CD14-positive monocyte (primary cell): Measurements from ENCODE around the gene ZSCAN9. TPM values are rescaled to one million over a fixed set of nuclear protein-coding genes. Genes with fewer than 3 reads are reported as not detected.
A peak's percentile ranks its signal among the peaks of the same experiment; 100 is the strongest.

ENCODE experiments used
- DNase-seq, 3 donors: peaks; one replicate each; pipeline ENCODE4 v3.0.0-alpha.2; 2011 to 2022
- H2AFZ ChIP-seq: 2 replicates; pipeline ENCODE4 v1.6.0; 2012; ENCODE audit warnings: mild to moderate bottlenecking, low read depth, low read length, inconsistent platforms; ENCODE audit not compliant: insufficient read depth, poor library complexity, severe bottlenecking
- H3K27ac ChIP-seq, 2 donors: 1 replicate in 1 of 2; 2 replicates in 1 of 2; pipeline ENCODE4 v1.5.1; 2012 to 2013; ENCODE audit warnings: low read length in 2 of 2, control low read depth in 1 of 2, inconsistent platforms in 1 of 2, low read depth in 1 of 2, mild to moderate bottlenecking in 1 of 2
- H3K27me3 ChIP-seq, 2 donors: one replicate each; pipeline versions ENCODE4 v1.6.0 to v1.6.1; 2011 to 2013; ENCODE audit warnings: low read length in 2 of 2; ENCODE audit not compliant: control insufficient read depth in 2 of 2, insufficient read depth in 2 of 2
- H3K36me3 ChIP-seq, 2 donors: replicated peaks in 1 of 2; 1 replicate in 1 of 2; 2 replicates in 1 of 2; pipeline versions ENCODE4 v1.5.1 to v1.6.1; 2012 to 2013; ENCODE audit warnings: low read length in 2 of 2, control low read depth in 1 of 2, inconsistent platforms in 1 of 2, mild to moderate bottlenecking in 1 of 2; ENCODE audit not compliant: insufficient read depth in 2 of 2, control insufficient read depth in 1 of 2
- H3K4me1 ChIP-seq, 2 donors: 1 replicate in 1 of 2; 2 replicates in 1 of 2; pipeline versions ENCODE4 v1.5.1 to v1.6.1; 2012 to 2013; ENCODE audit warnings: low read length in 2 of 2, control low read depth in 1 of 2, inconsistent platforms in 1 of 2, mild to moderate bottlenecking in 1 of 2, moderate library complexity in 1 of 2; ENCODE audit not compliant: insufficient read depth in 2 of 2, control insufficient read depth in 1 of 2
- H3K4me2 ChIP-seq: replicated peaks from 2 replicates; pipeline ENCODE3; 2012; ENCODE audit warnings: low read length, moderate library complexity, mild to moderate bottlenecking; ENCODE audit not compliant: poor library complexity, severe bottlenecking; ENCODE audit errors: extremely low read depth
- H3K4me3 ChIP-seq, 3 experiments: fragments of 200-600 bp in 1 of 3; sonication (generic) in 1 of 3; replicated peaks in 1 of 3; 1 replicate in 2 of 3; 2 replicates in 1 of 3; pipeline ENCODE4 v1.5.1; 2011 to 2013; ENCODE audit warnings: low read length in 3 of 3, mild to moderate bottlenecking in 3 of 3, control low read depth in 2 of 3, low read depth in 2 of 3, inconsistent platforms in 1 of 3, moderate library complexity in 1 of 3
- H3K79me2 ChIP-seq: 2 replicates; pipeline ENCODE4 v1.6.0; 2012; ENCODE audit warnings: mild to moderate bottlenecking, control low read depth, inconsistent platforms, low read length, moderate library complexity; ENCODE audit not compliant: insufficient read depth
- H3K9ac ChIP-seq: 2 replicates; pipeline ENCODE4 v1.6.0; 2017; ENCODE audit warnings: low read length, mild to moderate bottlenecking; ENCODE audit not compliant: insufficient read depth, poor library complexity, severe bottlenecking
- H3K9me3 ChIP-seq, 2 donors: replicated peaks in 1 of 2; 1 replicate in 1 of 2; 2 replicates in 1 of 2; pipeline versions ENCODE4 v1.5.1 to v1.6.1; 2012 to 2013; ENCODE audit warnings: low read length in 2 of 2, control low read depth in 1 of 2; ENCODE audit not compliant: control insufficient read depth in 1 of 2, insufficient read depth in 1 of 2
- H4K20me1 ChIP-seq: 2 replicates; pipeline ENCODE4 v1.6.0; 2012; ENCODE audit warnings: mild to moderate bottlenecking, low read length, control low read depth, moderate library complexity; ENCODE audit not compliant: insufficient read depth
- H3K27ac Mint-ChIP-seq, 7 donors: one replicate each; pipeline ENCODE4 v1.8.0; 2020; ENCODE audit warnings: mild to moderate bottlenecking in 7 of 7, mixed read lengths in 7 of 7, moderate library complexity in 6 of 7, inconsistent platforms in 2 of 7
- H3K27me3 Mint-ChIP-seq, 3 donors: one replicate each; pipeline ENCODE4 v1.8.0; 2021 to 2022; ENCODE audit warnings: low read depth in 3 of 3, mild to moderate bottlenecking in 3 of 3, mixed read lengths in 3 of 3, moderate library complexity in 3 of 3, inconsistent platforms in 1 of 3
- H3K36me3 Mint-ChIP-seq, 2 donors: one replicate each; pipeline ENCODE4 v1.8.0; 2020; ENCODE audit warnings: mixed read lengths in 2 of 2, inconsistent platforms in 1 of 2, mild to moderate bottlenecking in 1 of 2
- H3K4me1 Mint-ChIP-seq: one replicate; pipeline ENCODE4 v1.8.0; 2020; ENCODE audit warnings: mild to moderate bottlenecking, mixed read lengths
- H3K4me3 Mint-ChIP-seq, 2 donors: one replicate each; pipeline ENCODE4 v1.8.0; 2020; ENCODE audit warnings: mild to moderate bottlenecking in 2 of 2, mixed read lengths in 2 of 2, moderate library complexity in 1 of 2
- H3K9me3 Mint-ChIP-seq, 7 donors: one replicate each; pipeline ENCODE4 v1.8.0; 2020 to 2022; ENCODE audit warnings: mixed read lengths in 7 of 7, mild to moderate bottlenecking in 6 of 7, moderate library complexity in 6 of 7, inconsistent platforms in 2 of 7
- WGBS: methylation state at CpG from one replicate; pipeline ENCODE4 v1.1.5; 2013; ENCODE audit warnings: missing lambda C conversion rate; ENCODE audit not compliant: insufficient coverage; 5-methylcytosine and 5-hydroxymethylcytosine counted together
- intact Hi-C, 2 donors: fragments of 100-400 bp; cut with micrococcal nuclease; formaldehyde crosslinking; loops; one replicate each; pipeline versions ENCODE4 v1.15.0 to v1.15.1; 2023
- polyA plus RNA-seq, 3 donors: library from polyadenylated mRNA; depleted of rRNA in 1 of 3; unstranded in 2 of 3; stranded (reverse) in 1 of 3; fragments of 300-500 nt in 2 of 3; fragments of >200 nt in 1 of 3; fragmentation: Illumina TruSeq in 2 of 3; gene quantifications; 1 replicate in 2 of 3; 2 replicates in 1 of 3; pipeline ENCODE4 v1.2.3, GENCODE V29; 2012 to 2021
- TF ChIP-seq, protein P1 (sequence below): fragments of 200-600 bp; IDR thresholded peaks from one replicate; pipeline ENCODE4 v1.8.0; 2022; ENCODE audit warnings: antibody characterized with exemption, mild to moderate bottlenecking

The ZSCAN9 gene
- polyA plus RNA-seq, 3 donors = 2.2 to 11.6 (median 5.0) TPM

GRCh38 chr6:28211840-28212509 is 13.1 kb upstream of the ZSCAN9 start:
- Mint-ChIP-seq H3K36me3 (peaks cover 0 to 13% of the 10 kb centered on the region in 2 donors), H3K4me3 (peak overlapping the region; percentile 60 to 84), H3K27me3 (peaks cover 83 to 87% (median 86%) of the 10 kb centered on the region in 3 donors), H3K27ac (no peak overlapping the region), H3K9me3 (peaks cover 3 to 40% (median 27%) of the 10 kb centered on the region in 7 donors), H3K4me1 (peaks cover 45% of the 10 kb centered on the region)
- peaks cover 3 to 37% of the 10 kb centered on the region in 2 donors for H3K9me3 ChIP-seq
- no peaks in the 10 kb centered on the region for H3K36me3 ChIP-seq
- DNase-seq = no peak
- H2AFZ ChIP-seq = peak overlapping the region; percentile 51
- H3K4me1 ChIP-seq = peaks cover 19 to 28% of the 10 kb centered on the region in 2 donors
- intact Hi-C loops = loop anchor here in 1 of 2 donors (10.0 kb wide), 1 partner anchor 67 kb away; the partner anchor contains the start of gene ZKSCAN8
- peak overlapping the region; percentile 43 for H3K4me2 ChIP-seq
- H3K27me3 ChIP-seq = peaks cover 80 to 93% of the 10 kb centered on the region in 2 donors
- H3K9ac ChIP-seq = no peak overlapping the region
- H4K20me1 ChIP-seq = no peaks in the 10 kb centered on the region
- whole genome bisulfite sequencing = 5% methylated on average over 13 of the region's 16 CpGs
- peak overlapping the region in 1 of 3 experiments; percentile 45 for H3K4me3 ChIP-seq
- TF ChIP-seq, protein P1, sequence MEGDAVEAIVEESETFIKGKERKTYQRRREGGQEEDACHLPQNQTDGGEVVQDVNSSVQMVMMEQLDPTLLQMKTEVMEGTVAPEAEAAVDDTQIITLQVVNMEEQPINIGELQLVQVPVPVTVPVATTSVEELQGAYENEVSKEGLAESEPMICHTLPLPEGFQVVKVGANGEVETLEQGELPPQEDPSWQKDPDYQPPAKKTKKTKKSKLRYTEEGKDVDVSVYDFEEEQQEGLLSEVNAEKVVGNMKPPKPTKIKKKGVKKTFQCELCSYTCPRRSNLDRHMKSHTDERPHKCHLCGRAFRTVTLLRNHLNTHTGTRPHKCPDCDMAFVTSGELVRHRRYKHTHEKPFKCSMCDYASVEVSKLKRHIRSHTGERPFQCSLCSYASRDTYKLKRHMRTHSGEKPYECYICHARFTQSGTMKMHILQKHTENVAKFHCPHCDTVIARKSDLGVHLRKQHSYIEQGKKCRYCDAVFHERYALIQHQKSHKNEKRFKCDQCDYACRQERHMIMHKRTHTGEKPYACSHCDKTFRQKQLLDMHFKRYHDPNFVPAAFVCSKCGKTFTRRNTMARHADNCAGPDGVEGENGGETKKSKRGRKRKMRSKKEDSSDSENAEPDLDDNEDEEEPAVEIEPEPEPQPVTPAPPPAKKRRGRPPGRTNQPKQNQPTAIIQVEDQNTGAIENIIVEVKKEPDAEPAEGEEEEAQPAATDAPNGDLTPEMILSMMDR = no peak
- no peaks in the 10 kb centered on the region for H3K79me2 ChIP-seq
- H3K27ac ChIP-seq = no peak overlapping the region

GRCh38 chr6:28212510-28213212 is 12.4 kb upstream of the ZSCAN9 start:
- H3K79me2 ChIP-seq = no peaks in the 10 kb centered on the region
- Mint-ChIP-seq H3K27me3 (peaks cover 78 to 80% (median 79%) of the 10 kb centered on the region in 3 donors), H3K27ac (peak overlapping the region in 1 of 7 donors; percentile 41), H3K4me1 (peaks cover 39% of the 10 kb centered on the region), H3K36me3 (peaks cover 0 to 6% of the 10 kb centered on the region in 2 donors), H3K4me3 (peak overlapping the region; percentile 60 to 84), H3K9me3 (peaks cover 4 to 35% (median 24%) of the 10 kb centered on the region in 7 donors)
- H3K4me1 ChIP-seq = peaks cover 13 to 22% of the 10 kb centered on the region in 2 donors
- no peak overlapping the region for H3K27ac ChIP-seq
- no peak overlapping the region for H3K9ac ChIP-seq
- H3K9me3 ChIP-seq = peaks cover 3 to 31% of the 10 kb centered on the region in 2 donors
- peak overlapping the region in 1 of 3 experiments; percentile 45 for H3K4me3 ChIP-seq
- H3K27me3 ChIP-seq = peaks cover 73 to 86% of the 10 kb centered on the region in 2 donors
- intact Hi-C loops = loop anchor here in 1 of 2 donors (10.0 kb wide), 1 partner anchor 68 kb away; the partner anchor contains the start of gene ZKSCAN8
- 0% methylated on average over 9 of the region's 21 CpGs for WGBS
- H2AFZ ChIP-seq = peak overlapping the region; percentile 51
- H4K20me1 ChIP-seq = no peaks in the 10 kb centered on the region
- TF ChIP-seq, protein P1 = no peak
- H3K4me2 ChIP-seq = peak overlapping the region; percentile 43
- H3K36me3 ChIP-seq = no peaks in the 10 kb centered on the region
- peak in 2 of 3 donors; percentile 18 to 34 for DNase-seq
